Fibroblast of the conjunctiva (primary cell): Measurements from ENCODE around the gene FAM3C.
A peak's percentile ranks its signal among the peaks of the same experiment; 100 is the strongest.
"Not testable (repeated sequence)": the region's sequence is repeated elsewhere in the genome, so short reads cannot be mapped to it uniquely, and the experiment has no call there.

ENCODE experiments used
- DNase-seq: peaks from one replicate; pipeline ENCODE4 v3.0.0-alpha.2; 2010; ENCODE audit warnings: low read depth

Gene FAM3C

GRCh38 chr7:121330053-121330833 is 65.9 kb downstream of the FAM3C start:
- no peak for DNase-seq

- no peak for DNase-seq
Observed at GRCh38 chr7:121329191-121330052, 66.7 kb downstream of the FAM3C start.

- DNase-seq, result no peak
Observed at GRCh38 chr7:121328508-121329190, 67.5 kb downstream of the FAM3C start, which contains the start of gene WNT16. TSS of gene WNT16 (plus strand) at chr7:121329000. CDS start at chr7:121329293, 293 bp downstream.

DNA sequence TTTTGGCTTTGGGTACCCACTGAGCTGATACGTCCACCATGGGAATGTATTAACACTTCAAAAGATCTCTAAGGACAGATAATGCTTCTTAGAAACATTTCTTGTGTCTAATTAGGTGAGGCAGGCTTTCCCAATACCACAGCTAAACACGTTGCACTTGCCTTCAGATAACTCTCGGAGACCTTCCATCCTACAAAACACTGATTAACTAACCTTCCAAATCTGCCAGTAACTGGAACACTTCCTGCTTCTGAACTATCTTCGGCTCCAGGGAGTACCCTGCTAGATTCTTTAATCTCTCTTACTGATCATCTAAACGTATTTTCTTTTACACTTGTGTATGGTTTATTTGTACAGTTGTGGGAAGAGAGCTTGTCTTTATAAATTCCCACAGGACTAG is 68.4 kb downstream of the FAM3C start:
- DNase-seq, result no peak

DNA sequence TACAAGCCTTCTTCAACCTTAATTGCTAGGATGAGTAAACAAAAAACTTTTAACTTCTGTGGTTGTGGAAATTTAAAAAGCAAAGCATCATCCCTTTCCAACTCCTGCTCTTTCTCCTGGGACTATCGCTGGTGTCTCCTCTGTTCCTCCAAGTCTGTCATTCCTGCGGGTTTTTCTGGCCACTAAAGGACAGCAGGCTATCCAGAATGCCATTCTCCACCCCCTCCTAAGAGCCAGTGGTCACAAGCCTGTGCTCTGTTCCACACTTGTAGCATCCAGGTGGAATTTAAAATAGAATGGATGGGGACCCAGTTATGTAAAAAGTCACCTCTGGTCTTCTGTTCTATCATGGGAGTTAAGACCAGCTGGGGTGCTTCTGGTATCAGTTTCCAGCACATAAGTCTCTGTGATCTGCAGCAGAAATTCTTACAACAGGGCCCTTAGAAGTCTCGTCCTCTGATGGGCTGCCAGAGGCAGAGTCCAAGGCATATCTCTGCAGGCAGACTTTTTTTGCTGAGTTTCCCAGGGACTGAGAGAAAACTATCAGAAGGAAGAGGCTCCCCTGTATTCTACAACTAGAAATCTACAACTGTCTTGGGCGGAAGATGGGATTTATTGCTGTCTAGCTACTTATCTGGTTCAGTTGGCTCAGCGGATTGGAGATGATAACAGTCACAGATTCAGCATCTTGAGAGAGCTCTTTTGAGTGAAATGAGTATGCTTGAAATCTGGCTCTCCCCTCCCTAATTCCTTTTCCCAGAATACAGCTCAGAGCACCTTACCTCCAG is 72.4 kb downstream of the FAM3C start:
- DNase-seq, result no peak

DNA sequence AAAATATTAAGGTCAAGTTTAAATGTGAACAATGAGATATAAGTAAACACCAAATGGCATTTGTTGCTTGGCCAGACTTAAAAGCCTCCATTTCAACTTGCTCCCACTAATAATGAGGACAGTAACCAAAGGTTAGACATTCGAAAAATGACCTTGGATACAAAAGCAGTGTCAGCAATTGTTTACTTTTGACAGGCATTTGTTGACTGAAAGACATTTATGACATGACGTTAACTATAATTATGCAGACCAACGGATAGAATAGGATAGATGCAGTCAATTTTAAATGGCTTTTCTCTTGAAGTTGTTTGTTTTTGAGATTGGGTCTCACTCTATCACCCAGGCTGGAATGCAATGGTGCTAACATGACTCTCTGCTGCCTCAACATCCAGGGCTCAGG is 73.6 kb downstream of the FAM3C start:
- DNase-seq, result no peak

- not testable (repeated sequence) for DNase-seq
Observed at GRCh38 chr7:121315170-121315569, 80.9 kb downstream of the FAM3C start.

DNA sequence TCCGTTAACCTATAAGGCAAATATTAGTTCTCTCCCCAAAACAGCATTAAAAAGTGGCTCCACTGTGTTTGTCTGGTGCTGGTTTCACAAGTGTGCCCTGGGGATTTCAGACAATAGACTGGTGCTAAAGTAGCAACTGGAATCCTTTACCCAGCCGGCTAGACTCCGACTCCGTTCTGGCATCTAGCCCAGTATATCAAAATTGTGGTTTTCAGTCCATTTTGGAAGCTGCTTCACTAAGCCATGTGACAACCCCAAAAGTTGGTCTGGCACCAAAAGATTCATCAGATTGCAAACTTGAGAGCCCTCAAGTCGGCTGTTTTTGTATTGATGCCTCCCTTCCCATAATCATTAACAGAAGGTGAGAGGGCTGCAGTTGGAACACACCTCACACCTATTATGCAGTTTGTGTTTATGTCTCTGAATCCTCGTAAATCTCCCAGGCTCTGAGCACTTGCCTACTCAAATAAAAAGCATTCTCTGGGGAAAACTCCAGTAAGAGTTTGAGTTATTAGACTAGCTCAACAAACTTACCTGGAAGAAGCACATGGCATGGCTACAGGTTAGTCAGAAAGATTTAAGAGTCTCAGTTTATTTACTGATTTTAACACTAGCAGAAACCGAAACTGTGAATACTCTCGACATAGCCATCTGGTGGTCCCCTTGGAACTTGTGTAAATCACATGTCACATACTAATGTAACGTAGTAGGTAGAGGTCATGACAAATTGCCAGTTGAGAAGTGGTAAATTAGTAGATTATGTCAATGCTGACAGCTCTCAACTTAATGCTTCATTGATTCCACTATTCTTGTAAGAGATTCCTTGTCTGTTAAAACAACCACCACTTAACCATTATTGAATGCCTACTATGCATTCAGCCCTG is 82.1 kb downstream of the FAM3C start:
- peak; percentile 81 for DNase-seq

GRCh38 chr7:121313220-121313792 is 82.8 kb downstream of the FAM3C start:
- DNase-seq, result peak; percentile 56

DNA sequence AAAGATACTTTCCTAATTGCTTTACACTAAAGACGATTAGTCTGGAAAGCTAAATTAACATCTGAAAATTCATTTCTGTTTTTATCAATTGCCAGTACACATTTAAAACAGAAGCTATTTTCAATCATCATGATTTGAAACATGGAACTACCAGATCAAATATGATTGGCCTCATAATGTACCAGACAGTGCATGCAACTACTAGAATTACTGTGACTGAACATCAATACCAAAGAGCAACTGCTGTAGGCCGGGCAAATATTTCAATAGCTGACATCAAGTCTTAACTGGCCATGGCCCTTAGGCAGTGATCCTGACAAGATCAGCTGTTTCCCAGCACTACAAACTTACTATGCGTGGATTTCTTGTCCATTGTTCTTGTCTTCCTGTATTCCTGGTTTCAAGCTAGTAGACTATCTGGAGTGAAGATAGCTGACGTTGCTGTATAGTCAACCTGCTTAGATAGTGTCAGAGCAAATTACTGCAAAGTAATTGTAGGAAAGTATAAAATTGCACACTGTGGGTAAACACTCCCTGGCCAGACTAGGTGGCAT is 89.0 kb downstream of the FAM3C start:
- DNase-seq, result no peak

DNA sequence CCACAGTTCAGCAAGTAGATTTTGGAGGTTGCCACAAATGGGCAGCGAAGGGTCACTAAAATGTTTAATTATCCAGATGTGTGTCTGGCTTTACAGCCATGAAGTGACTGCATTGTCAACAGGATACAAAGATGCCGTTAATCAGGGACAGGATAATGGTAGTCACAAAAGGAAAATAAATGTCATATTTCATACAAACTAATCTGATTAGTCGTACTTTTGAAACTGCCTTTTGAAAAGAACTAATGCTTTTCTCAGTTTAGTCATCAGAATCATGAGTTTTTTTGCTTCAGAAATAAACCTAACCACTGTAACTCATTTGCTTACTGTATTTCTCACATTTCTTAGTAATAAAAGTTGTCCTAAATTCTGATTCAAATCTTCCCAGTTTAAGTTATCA is 89.5 kb downstream of the FAM3C start:
- DNase-seq, result no peak

DNA sequence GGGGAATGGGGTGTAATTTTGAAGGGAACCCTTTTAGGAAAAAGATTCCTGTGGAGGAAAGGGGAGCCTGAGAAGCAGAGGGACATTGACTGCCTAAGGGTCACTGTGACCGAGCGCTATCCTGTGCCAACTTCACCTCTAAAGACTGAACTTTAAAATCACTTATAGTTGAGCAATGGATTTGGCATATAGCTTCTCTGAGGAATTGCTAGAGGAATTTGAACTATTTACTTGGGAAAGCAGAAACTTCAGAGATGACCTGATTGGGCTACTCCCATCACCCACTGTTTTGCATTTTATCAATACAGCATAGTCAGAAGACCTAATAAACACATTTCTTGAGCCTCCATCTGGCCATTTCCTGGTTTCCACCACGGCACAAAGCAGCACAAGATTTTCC is 91.0 kb downstream of the FAM3C start:
- no peak for DNase-seq

DNA sequence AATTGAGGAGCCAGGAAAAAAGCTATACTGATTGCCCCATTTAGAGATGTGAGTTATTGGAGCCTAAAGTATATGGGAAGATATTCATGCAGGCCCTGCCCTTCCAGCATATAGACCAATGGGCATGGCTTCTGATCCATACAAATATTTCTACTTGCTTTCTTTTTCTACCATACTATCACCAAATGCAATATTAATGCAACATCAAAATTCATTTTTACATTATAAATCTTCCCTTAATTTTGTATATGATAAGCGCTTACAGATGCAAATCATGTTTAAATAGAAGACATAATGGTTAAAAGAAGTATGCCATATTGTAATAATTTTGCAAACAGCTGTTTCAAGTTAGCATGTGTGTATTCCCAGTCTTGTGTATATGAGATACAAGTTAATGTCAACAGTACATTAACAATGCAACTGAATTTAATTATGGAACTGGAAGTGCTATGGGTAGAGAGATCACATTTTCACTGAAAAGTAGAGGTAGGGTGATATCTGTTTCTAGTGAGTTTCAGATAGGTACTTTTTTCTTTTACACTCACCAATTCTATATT is 91.9 kb downstream of the FAM3C start:
- no peak for DNase-seq

DNA sequence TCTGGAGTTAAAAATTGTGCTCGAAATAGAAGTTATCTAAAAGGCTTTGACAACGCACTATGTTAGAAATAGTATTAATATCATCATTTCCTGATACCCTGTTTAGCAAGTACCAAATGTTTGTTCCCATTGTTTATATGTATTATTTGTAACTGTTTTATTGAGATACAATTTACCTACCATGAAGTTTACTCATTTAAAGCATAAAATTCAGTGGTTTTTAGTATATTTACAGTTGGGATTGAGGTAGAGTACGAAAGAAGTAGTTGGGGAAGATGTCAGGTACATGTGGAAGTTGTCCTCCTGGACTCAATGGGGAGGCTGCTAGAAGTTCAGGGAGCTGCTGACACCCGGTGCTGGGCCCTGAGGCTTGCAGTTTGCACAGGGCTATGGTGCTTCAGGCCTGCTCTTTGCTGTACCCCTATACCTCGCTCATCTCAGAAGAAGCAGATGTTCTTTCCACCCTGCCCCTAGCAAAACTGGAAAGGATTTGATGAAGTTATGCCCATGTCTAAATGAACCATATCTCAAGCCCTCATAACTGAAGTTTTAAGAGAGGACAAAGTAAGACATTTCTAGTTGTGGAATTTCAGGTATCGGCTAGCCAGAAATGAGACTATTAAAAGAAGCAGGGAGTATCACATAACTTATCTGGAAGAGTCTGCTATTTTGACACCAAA is 92.5 kb downstream of the FAM3C start:
- DNase-seq, result no peak

- no peak for DNase-seq
Observed at GRCh38 chr7:121302214-121302745, 93.8 kb downstream of the FAM3C start.

- no peak for DNase-seq
Observed at GRCh38 chr7:121301446-121302213, 94.5 kb downstream of the FAM3C start.

DNA sequence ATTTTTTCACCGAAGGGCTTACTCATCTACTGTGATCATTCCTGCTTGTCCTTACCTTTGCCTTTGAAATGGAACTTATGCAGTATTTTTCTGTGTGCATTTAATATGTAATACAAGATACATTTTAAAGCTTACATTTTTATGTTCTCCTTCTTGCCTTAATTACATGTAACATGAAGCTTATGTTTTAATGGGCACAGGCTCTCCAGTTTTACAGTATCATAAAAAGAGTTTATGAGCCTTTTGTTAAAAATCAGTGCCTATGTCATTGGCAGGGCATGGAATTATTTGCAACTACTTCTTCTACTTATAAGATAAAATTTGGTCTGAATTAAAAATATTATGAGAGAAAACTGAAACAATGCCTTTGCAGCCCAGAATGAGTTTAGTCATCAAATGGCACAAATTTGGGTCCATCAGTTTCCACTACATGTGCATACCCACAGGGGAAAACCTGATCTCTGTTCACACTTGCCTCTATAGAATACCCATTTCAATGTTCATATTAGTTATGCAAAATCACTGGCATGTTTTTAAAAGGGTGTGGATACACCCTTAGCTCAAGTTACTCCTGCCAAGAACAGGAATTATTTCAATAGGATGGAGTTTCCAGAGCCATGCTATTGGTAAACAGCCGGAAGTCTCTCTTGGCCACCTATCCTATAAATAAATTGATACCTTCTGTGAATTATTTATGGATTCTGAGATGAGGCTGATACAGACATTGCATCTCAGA is 95.3 kb downstream of the FAM3C start:
- DNase-seq, result no peak
